ENCODE results near the gene HERPUD1. TPM values are rescaled to one million over a fixed set of nuclear protein-coding genes. Genes with fewer than 3 reads are reported as not detected.

The HERPUD1 gene
- total and polyA plus RNA-seq, 4 donors: 57.8 to 219 (median 118) TPM

- WGBS: 73% methylated on average over 8 of the region's 8 CpGs
- Histone ChIP-seq H3K27ac (ENCODE audit: low read depth in 1 of 2, low read length in 2 of 2) (no peak overlapping the region), H3K27me3 (ENCODE audit: control insufficient read depth in 4 of 4, insufficient read depth in 4 of 4, low read length in 3 of 4) (peaks cover 0 to 2% (median 0%) of the 10 kb centered on the region in 4 donors), H3K9ac (ENCODE audit: low read depth in 1 of 2, low read length in 2 of 2) (no peak overlapping the region), H3K4me1 (ENCODE audit: control insufficient read depth in 4 of 4, insufficient read depth in 4 of 4, low read length in 3 of 4) (peaks cover 0 to 2% (median 0%) of the 10 kb centered on the region in 4 donors), H3K4me3 (ENCODE audit: low read depth in 1 of 3, low read length in 3 of 3) (no peak overlapping the region), H3K9me3 (ENCODE audit: control insufficient read depth in 4 of 4, low read length in 3 of 4) (no peaks in the 10 kb centered on the region), H3K36me3 (ENCODE audit: control insufficient read depth in 4 of 4, insufficient read depth in 3 of 4, low read depth in 1 of 4, low read length in 3 of 4) (no peaks in the 10 kb centered on the region)
- DNase-seq (ENCODE audit: low spot score): no peak
- TF ChIP-seq MAX (IDR thresholded peaks at IDR 0.05): no peak
- no peak for TF ChIP-seq TAF1 (conservative IDR thresholded peaks at IDR 0.05)
- no peak for TF ChIP-seq GABPA (IDR thresholded peaks at IDR 0.05 in 1 of 2, conservative IDR thresholded peaks at IDR 0.05 in 1 of 2)
- TF ChIP-seq ZBTB33 (IDR thresholded peaks at IDR 0.05): no peak
- no peak for TF ChIP-seq SP1 (IDR thresholded peaks at IDR 0.05)
- no peak for TF ChIP-seq RAD21 (IDR thresholded peaks at IDR 0.05)
- no peak for TF ChIP-seq RXRA (IDR thresholded peaks at IDR 0.05)
- TF ChIP-seq ATF3 (IDR thresholded peaks at IDR 0.05): no peak
- no peak for TF ChIP-seq HNF4A (conservative IDR thresholded peaks at IDR 0.05)
- TF ChIP-seq HNF4G (IDR thresholded peaks at IDR 0.05): no peak
- no peak for TF ChIP-seq FOXA2 (IDR thresholded peaks at IDR 0.05)
- TF ChIP-seq EGR1 (IDR thresholded peaks at IDR 0.05; ENCODE audit: low read depth in 2 of 2): no peak
- no peak for TF ChIP-seq FOXA1 (IDR thresholded peaks at IDR 0.05)
Measured at GRCh38 chr16:56897026-56897799, 34.7 kb upstream of the HERPUD1 start.

- TF ChIP-seq EGR1 (IDR thresholded peaks at IDR 0.05; ENCODE audit: low read depth in 2 of 2) (no peak), HNF4A (conservative IDR thresholded peaks at IDR 0.05) (no peak), RAD21 (IDR thresholded peaks at IDR 0.05) (no peak), CTCF (IDR thresholded peaks at IDR 0.05; ENCODE audit: low read depth, low read length, missing input control) (no peak), FOXA2 (IDR thresholded peaks at IDR 0.05) (no peak), RXRA (IDR thresholded peaks at IDR 0.05) (no peak)
- no peak overlapping the region for H3K9ac ChIP-seq (ENCODE audit: low read depth in 1 of 2, low read length in 2 of 2)
- no peaks in the 10 kb centered on the region for H3K9me3 ChIP-seq (ENCODE audit: control insufficient read depth in 4 of 4, low read length in 3 of 4)
- no peaks in the 10 kb centered on the region for H3K36me3 ChIP-seq (ENCODE audit: control insufficient read depth in 4 of 4, insufficient read depth in 3 of 4, low read depth in 1 of 4, low read length in 3 of 4)
- no peak overlapping the region for H3K4me3 ChIP-seq (ENCODE audit: low read depth in 1 of 3, low read length in 3 of 3)
- H3K27me3 ChIP-seq (ENCODE audit: control insufficient read depth in 4 of 4, insufficient read depth in 4 of 4, low read length in 3 of 4): peaks cover 0 to 2% (median 0%) of the 10 kb centered on the region in 4 donors
- peaks cover 0 to 2% (median 0%) of the 10 kb centered on the region in 4 donors for H3K4me1 ChIP-seq (ENCODE audit: control insufficient read depth in 4 of 4, insufficient read depth in 4 of 4, low read length in 3 of 4)
- 88% methylated on average over 8 of the region's 8 CpGs for WGBS
- DNase-seq (ENCODE audit: low spot score): no peak
- no peak overlapping the region for H3K27ac ChIP-seq (ENCODE audit: low read depth in 1 of 2, low read length in 2 of 2)
Measured at GRCh38 chr16:56898847-56899246, 33.1 kb upstream of the HERPUD1 start.
